Measurements from ENCODE around the gene ITGA8. TPM values are rescaled to one million over a fixed set of nuclear protein-coding genes. Genes with fewer than 3 reads are reported as not detected.

The ITGA8 gene
- total and polyA plus RNA-seq, 9 of the 15 experiments (the other 6 are each of a cell fraction or from before 2014, with no cell fraction given) = 0.01 to 0.07 (median 0.04) TPM; not detected in 5

GRCh38 chr10:15601819-15602218 is 117.9 kb downstream of the ITGA8 start:
- no TSS peak for BruUV-seq (replicated peaks)
- no peaks in the 10 kb centered on the region; a peak in 1 of 5 replicates for H3K27me3 ChIP-seq (ENCODE audit: control insufficient read depth in 2 of 2, insufficient read depth in 2 of 2, low read length in 2 of 2)
- no peaks in the 10 kb centered on the region for H3K36me3 ChIP-seq (ENCODE audit: control insufficient read depth, insufficient read depth, low read length)
- no peaks in the 10 kb centered on the region for H3K9me1 ChIP-seq (ENCODE audit: control insufficient read depth, insufficient read depth, low read length)
- H3K27ac ChIP-seq (ENCODE audit: extremely low read depth, low read depth, low read length) = no peak overlapping the region
- in situ Hi-C loops (cut with MboI) (no loop called here), intact Hi-C loops (cut with micrococcal nuclease) (no loop called here)
- ATAC-seq (no peak), DNase-seq (ENCODE audit: extremely low read depth in 1 of 4, low spot score in 3 of 4) (no peak), FAIRE-seq (no peak)
- H2AFZ ChIP-seq (ENCODE audit: low read depth, low read length) = no peak overlapping the region
- H4K20me1 ChIP-seq (replicated peaks; ENCODE audit: control insufficient read depth, insufficient read depth, low read length) = no peaks in the 10 kb centered on the region
- H3K79me2 ChIP-seq (ENCODE audit: control insufficient read depth, insufficient read depth, low read length) = no peaks in the 10 kb centered on the region
- 22% methylated on average over 1 of the region's 1 CpG for WGBS (ENCODE audit: insufficient coverage, low coverage, missing lambda C conversion rate)
- H3K4me2 ChIP-seq (ENCODE audit: insufficient read depth, low read length) = no peak overlapping the region
- H3K9ac ChIP-seq (ENCODE audit: insufficient read depth in 1 of 2, low read depth in 2 of 2, low read length in 2 of 2) = no peak overlapping the region
- TF ChIP-seq ZNF124 (CRISPR knock-in tag; IDR thresholded peaks at IDR 0.05) (no peak), COPS2 (conservative IDR thresholded peaks at IDR 0.05) (no peak), ELK3 (CRISPR knock-in tag; IDR thresholded peaks at IDR 0.05) (no peak), YY1 (IDR thresholded peaks at IDR 0.05; ENCODE audit: borderline replicate concordance in 1 of 3, control insufficient read depth in 1 of 3, extremely low read depth in 1 of 3, insufficient read depth in 3 of 3, insufficient read length in 1 of 3, insufficient replicate concordance in 2 of 3, low read depth in 1 of 3, low read length in 2 of 3) (no peak), ETV5 (CRISPR knock-in tag; IDR thresholded peaks at IDR 0.05; ENCODE audit: low read depth) (no peak), PTTG1 (tag; IDR thresholded peaks at IDR 0.05; ENCODE audit: low read depth) (no peak), GTF2F1 (IDR thresholded peaks at IDR 0.05; ENCODE audit: low read depth, low read length) (no peak), POLR2A (conservative IDR thresholded peaks at IDR 0.05) (no peak), ETV1 (tag; conservative IDR thresholded peaks at IDR 0.05; ENCODE audit: low read depth) (no peak), DPF2 (IDR thresholded peaks at IDR 0.05) (no peak), MBD2 (IDR thresholded peaks at IDR 0.05; ENCODE audit: borderline replicate concordance, low read depth) (no peak), HMG20B (CRISPR knock-in tag; IDR thresholded peaks at IDR 0.05) (no peak), HSF4 (CRISPR knock-in tag; IDR thresholded peaks at IDR 0.05; ENCODE audit: borderline replicate concordance) (no peak), ZNF512 (tag; IDR thresholded peaks at IDR 0.05) (no peak), KLF6 (CRISPR knock-in tag; IDR thresholded peaks at IDR 0.05; ENCODE audit: borderline replicate concordance) (no peak), BRF2 (IDR thresholded peaks at IDR 0.05; ENCODE audit: borderline replicate concordance, insufficient read depth, insufficient read length) (no peak), CREB5 (CRISPR knock-in tag; IDR thresholded peaks at IDR 0.05) (no peak)
- H3K9me3 ChIP-seq (replicated peaks; ENCODE audit: control insufficient read depth, insufficient read depth, low read depth, low read length) = no peaks in the 10 kb centered on the region
- peaks cover 0 to 11% of the 10 kb centered on the region in 2 experiments; a peak in 2 of 5 replicates for H3K4me1 ChIP-seq (replicated peaks in 1 of 2; ENCODE audit: control insufficient read depth in 2 of 2, insufficient read depth in 2 of 2, low read length in 2 of 2)
- ChIA-PET POLR2A (no interaction called here), CTCF (ENCODE audit: low intra/inter-chr PET ratio) (no interaction called here)
- H3K4me3 ChIP-seq = no peak overlapping the region
